ENCODE data around the gene GMPR. TPM values are rescaled to one million over a fixed set of nuclear protein-coding genes. Genes with fewer than 3 reads are reported as not detected.

GMPR gene
- total RNA-seq, 2 experiments from 2014 or later = not detected

DNA sequence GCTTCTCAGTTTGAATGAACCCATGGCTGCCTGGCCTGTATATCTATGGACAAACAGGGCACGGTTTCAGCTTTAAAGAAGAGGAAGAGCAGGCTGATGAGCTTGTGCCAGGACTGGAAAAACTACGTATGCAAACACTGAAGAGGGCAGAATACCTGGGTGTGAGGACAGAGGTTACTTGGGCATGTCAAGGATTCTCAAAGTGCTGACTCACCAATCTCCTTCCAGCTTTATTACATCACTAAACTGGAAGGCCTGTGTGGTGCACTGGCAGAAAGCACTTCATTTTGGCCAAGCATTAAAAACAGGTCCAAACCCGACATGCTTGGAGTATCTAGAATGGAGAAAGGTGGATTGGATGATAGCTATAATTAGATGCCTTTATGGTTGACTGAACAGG lies 95.2 kb downstream of the GMPR start:
- intact Hi-C loops (cut with micrococcal nuclease; ENCODE audit: unreplicated experiment) = loop anchor here (2.0 kb wide), 5 partner anchors 75 to 631 kb away; no protein-coding TSS in a partner anchor
- Histone ChIP-seq H3K27ac (ENCODE audit: low read depth, low read length, poor library complexity, severe bottlenecking) (no peak overlapping the region), H2AFZ (ENCODE audit: low read length) (no peak overlapping the region), H3K9me3 (ENCODE audit: low read length) (no peaks in the 10 kb centered on the region), H3K79me2 (ENCODE audit: insufficient read depth, low read depth, low read length) (no peaks in the 10 kb centered on the region), H4K20me1 (ENCODE audit: insufficient read depth, low read length) (no peaks in the 10 kb centered on the region), H3K9me2 (ENCODE audit: insufficient read depth, low read length) (no peaks in the 10 kb centered on the region), H3K36me3 (ENCODE audit: insufficient read depth, low read length) (no peaks in the 10 kb centered on the region), H3K4me1 (ENCODE audit: insufficient read depth, low read length, poor library complexity, severe bottlenecking) (peaks cover 5% of the 10 kb centered on the region), H3K4me3 (ENCODE audit: low read depth, low read length, poor library complexity, severe bottlenecking) (no peak overlapping the region), H3K4me2 (ENCODE audit: low read length) (no peak overlapping the region)
- POLR2A ChIA-PET = no interaction called here
- no peak for DNase-seq (ENCODE audit: low spot score)
- BruUV-seq (replicated peaks) = no TSS peak
- no peak for TF ChIP-seq EZH2phosphoT487 (IDR thresholded peaks at IDR 0.05; ENCODE audit: borderline replicate concordance, low read depth, low read length)
- TF ChIP-seq, protein P1, sequence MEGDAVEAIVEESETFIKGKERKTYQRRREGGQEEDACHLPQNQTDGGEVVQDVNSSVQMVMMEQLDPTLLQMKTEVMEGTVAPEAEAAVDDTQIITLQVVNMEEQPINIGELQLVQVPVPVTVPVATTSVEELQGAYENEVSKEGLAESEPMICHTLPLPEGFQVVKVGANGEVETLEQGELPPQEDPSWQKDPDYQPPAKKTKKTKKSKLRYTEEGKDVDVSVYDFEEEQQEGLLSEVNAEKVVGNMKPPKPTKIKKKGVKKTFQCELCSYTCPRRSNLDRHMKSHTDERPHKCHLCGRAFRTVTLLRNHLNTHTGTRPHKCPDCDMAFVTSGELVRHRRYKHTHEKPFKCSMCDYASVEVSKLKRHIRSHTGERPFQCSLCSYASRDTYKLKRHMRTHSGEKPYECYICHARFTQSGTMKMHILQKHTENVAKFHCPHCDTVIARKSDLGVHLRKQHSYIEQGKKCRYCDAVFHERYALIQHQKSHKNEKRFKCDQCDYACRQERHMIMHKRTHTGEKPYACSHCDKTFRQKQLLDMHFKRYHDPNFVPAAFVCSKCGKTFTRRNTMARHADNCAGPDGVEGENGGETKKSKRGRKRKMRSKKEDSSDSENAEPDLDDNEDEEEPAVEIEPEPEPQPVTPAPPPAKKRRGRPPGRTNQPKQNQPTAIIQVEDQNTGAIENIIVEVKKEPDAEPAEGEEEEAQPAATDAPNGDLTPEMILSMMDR (conservative IDR thresholded peaks at IDR 0.05; ENCODE audit: low read length) = no peak
- CTCF ChIA-PET (ENCODE audit: unreplicated experiment) = no interaction called here

DNA sequence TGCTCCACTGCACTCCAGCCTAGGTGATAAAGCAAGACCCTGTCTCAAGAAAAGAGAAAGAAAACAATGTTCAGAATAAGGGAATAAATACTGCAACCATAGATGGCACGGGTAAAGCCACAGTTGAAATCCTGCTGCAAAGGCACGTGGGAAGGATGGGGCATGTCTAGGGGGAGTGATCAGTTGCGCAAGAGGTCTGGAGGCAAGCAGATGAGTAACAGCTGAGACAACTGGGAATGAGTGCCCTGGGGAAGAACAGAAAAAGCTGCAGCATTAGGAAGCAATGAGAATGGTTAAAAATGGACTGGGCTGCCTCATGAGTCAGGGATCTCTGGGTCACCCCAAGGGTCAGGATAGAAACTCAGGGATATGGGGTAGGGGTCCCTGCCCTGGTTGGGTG lies 96.3 kb downstream of the GMPR start:
- TF ChIP-seq EZH2phosphoT487 (IDR thresholded peaks at IDR 0.05; ENCODE audit: borderline replicate concordance, low read depth, low read length) = no peak
- TF ChIP-seq, protein P1 (conservative IDR thresholded peaks at IDR 0.05; ENCODE audit: low read length) = no peak
- Histone ChIP-seq H3K4me1 (ENCODE audit: insufficient read depth, low read length, poor library complexity, severe bottlenecking) (peaks cover 5% of the 10 kb centered on the region), H3K27ac (ENCODE audit: low read depth, low read length, poor library complexity, severe bottlenecking) (no peak overlapping the region), H4K20me1 (ENCODE audit: insufficient read depth, low read length) (no peaks in the 10 kb centered on the region), H3K4me2 (ENCODE audit: low read length) (no peak overlapping the region), H3K79me2 (ENCODE audit: insufficient read depth, low read depth, low read length) (no peaks in the 10 kb centered on the region), H3K9me3 (ENCODE audit: low read length) (no peaks in the 10 kb centered on the region), H3K36me3 (ENCODE audit: insufficient read depth, low read length) (no peaks in the 10 kb centered on the region), H3K9me2 (ENCODE audit: insufficient read depth, low read length) (no peaks in the 10 kb centered on the region), H2AFZ (ENCODE audit: low read length) (no peak overlapping the region), H3K4me3 (ENCODE audit: low read depth, low read length, poor library complexity, severe bottlenecking) (no peak overlapping the region)
- BruUV-seq (replicated peaks) = no TSS peak
- no peak for DNase-seq (ENCODE audit: low spot score)
- intact Hi-C loops (cut with micrococcal nuclease; ENCODE audit: unreplicated experiment) = no loop called here
- POLR2A ChIA-PET = interaction anchor here (0.5 to 0.6 kb wide), 3 partner anchors 36 to 999 kb away, joined by 3 read pairs; no protein-coding TSS in a partner anchor
- CTCF ChIA-PET (ENCODE audit: unreplicated experiment) = interaction anchor here (0.7 kb wide), 1 partner anchor 79 kb away, joined by 4 read pairs; no protein-coding TSS in a partner anchor

DNA sequence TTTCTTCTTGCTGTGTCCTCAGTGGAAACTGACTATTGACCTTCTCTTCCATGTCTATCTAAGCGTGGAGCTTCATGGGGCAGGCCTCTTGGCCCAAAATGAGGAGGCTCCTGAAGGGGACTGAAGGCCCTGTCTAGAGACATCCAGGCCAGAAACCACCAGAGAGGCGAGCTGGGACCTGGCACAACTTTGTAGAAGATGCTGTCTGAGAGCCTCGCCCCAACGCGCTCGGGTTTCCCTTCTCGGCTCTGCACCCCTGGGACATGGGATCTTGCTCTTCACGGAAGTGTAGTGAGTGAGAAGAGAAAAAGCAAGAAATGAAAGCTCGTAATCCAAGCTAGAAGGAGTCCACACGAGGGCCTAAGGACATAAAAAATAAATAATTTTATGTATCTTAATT lies 96.8 kb downstream of the GMPR start:
- ChIA-PET CTCF (ENCODE audit: unreplicated experiment) (no interaction called here), POLR2A (interaction anchor here (0.6 kb wide), 2 partner anchors 19 to 998 kb away, joined by 3 to 5 read pairs; no protein-coding TSS in a partner anchor)
- BruUV-seq (replicated peaks) = no TSS peak
- intact Hi-C loops (cut with micrococcal nuclease; ENCODE audit: unreplicated experiment) = no loop called here
- Histone ChIP-seq H3K4me2 (ENCODE audit: low read length) (no peak overlapping the region), H3K27ac (ENCODE audit: low read depth, low read length, poor library complexity, severe bottlenecking) (no peak overlapping the region), H4K20me1 (ENCODE audit: insufficient read depth, low read length) (no peaks in the 10 kb centered on the region), H3K9me2 (ENCODE audit: insufficient read depth, low read length) (no peaks in the 10 kb centered on the region), H3K9me3 (ENCODE audit: low read length) (no peaks in the 10 kb centered on the region), H2AFZ (ENCODE audit: low read length) (no peak overlapping the region), H3K4me3 (ENCODE audit: low read depth, low read length, poor library complexity, severe bottlenecking) (no peak overlapping the region), H3K79me2 (ENCODE audit: insufficient read depth, low read depth, low read length) (no peaks in the 10 kb centered on the region), H3K4me1 (ENCODE audit: insufficient read depth, low read length, poor library complexity, severe bottlenecking) (peaks cover 5% of the 10 kb centered on the region), H3K36me3 (ENCODE audit: insufficient read depth, low read length) (no peaks in the 10 kb centered on the region)
- no peak for DNase-seq (ENCODE audit: low spot score)
- TF ChIP-seq EZH2phosphoT487 (IDR thresholded peaks at IDR 0.05; ENCODE audit: borderline replicate concordance, low read depth, low read length) = no peak
- TF ChIP-seq, protein P1 (conservative IDR thresholded peaks at IDR 0.05; ENCODE audit: low read length) = no peak

Measured in OCI-LY7 (cell line).